ENCODE data around the gene NRXN2. TPM values are rescaled to one million over a fixed set of nuclear protein-coding genes. Genes with fewer than 3 reads are reported as not detected.

Gene NRXN2
- polyA plus RNA-seq, 3 donors = 0.07 TPM; not detected in 2

DNA sequence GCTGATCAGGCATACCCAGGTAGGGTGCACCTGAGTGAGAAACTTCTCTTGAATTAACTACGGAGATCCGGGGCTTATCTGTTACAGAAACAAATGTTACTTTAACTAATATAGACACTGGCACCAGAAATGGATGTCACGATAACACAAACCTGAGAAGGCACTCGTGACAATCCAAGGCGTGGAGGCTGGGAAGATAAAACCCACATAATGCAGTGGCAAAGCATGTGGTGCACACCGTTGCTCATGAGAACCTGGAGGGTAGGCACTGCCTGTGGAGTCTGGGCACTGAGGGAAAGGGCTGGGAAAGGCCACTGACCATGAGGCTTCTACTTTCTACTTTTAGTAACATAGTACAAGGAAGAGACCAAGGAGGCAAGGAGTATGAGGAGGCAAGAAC is 109.3 kb downstream of the NRXN2 start:
- no peak overlapping the region for H3K27ac Mint-ChIP-seq
- H3K4me1 Mint-ChIP-seq = peaks cover 23% of the 10 kb centered on the region
- no peak overlapping the region for H3K27ac ChIP-seq (ENCODE audit: low read depth in 1 of 2, low read length in 2 of 2)
- no peak for DNase-seq
- no peaks in the 10 kb centered on the region for H3K27me3 ChIP-seq (ENCODE audit: control insufficient read depth in 2 of 2, insufficient read depth in 2 of 2, low read length in 2 of 2)
- TF ChIP-seq, protein P1, sequence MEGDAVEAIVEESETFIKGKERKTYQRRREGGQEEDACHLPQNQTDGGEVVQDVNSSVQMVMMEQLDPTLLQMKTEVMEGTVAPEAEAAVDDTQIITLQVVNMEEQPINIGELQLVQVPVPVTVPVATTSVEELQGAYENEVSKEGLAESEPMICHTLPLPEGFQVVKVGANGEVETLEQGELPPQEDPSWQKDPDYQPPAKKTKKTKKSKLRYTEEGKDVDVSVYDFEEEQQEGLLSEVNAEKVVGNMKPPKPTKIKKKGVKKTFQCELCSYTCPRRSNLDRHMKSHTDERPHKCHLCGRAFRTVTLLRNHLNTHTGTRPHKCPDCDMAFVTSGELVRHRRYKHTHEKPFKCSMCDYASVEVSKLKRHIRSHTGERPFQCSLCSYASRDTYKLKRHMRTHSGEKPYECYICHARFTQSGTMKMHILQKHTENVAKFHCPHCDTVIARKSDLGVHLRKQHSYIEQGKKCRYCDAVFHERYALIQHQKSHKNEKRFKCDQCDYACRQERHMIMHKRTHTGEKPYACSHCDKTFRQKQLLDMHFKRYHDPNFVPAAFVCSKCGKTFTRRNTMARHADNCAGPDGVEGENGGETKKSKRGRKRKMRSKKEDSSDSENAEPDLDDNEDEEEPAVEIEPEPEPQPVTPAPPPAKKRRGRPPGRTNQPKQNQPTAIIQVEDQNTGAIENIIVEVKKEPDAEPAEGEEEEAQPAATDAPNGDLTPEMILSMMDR (IDR thresholded peaks at IDR 0.05) = no peak
- H3K36me3 Mint-ChIP-seq = no peaks in the 10 kb centered on the region
- intact Hi-C loops (cut with micrococcal nuclease) = no loop called here
- H3K4me3 ChIP-seq (replicated peaks in 1 of 3; ENCODE audit: low read depth in 2 of 3, low read length in 3 of 3) = no peak overlapping the region
- no peak overlapping the region for H3K4me3 Mint-ChIP-seq
- no peaks in the 10 kb centered on the region for H3K9me3 Mint-ChIP-seq
- no peaks in the 10 kb centered on the region for H3K79me2 ChIP-seq (ENCODE audit: insufficient read depth, low read length)
- H3K9ac ChIP-seq (ENCODE audit: insufficient read depth, low read length, poor library complexity, severe bottlenecking) = no peak overlapping the region
- no peaks in the 10 kb centered on the region for H3K9me3 ChIP-seq (replicated peaks in 1 of 2; ENCODE audit: control insufficient read depth in 1 of 2, insufficient read depth in 1 of 2, low read length in 2 of 2)
- no peaks in the 10 kb centered on the region for H3K36me3 ChIP-seq (replicated peaks in 1 of 2; ENCODE audit: control insufficient read depth in 1 of 2, insufficient read depth in 2 of 2, low read length in 2 of 2)
- H4K20me1 ChIP-seq (ENCODE audit: insufficient read depth, low read length) = no peaks in the 10 kb centered on the region
- peaks cover 3 to 4% (median 4%) of the 10 kb centered on the region in 3 donors for H3K27me3 Mint-ChIP-seq (ENCODE audit: low read depth in 3 of 3)
- no peak overlapping the region for H2AFZ ChIP-seq (ENCODE audit: insufficient read depth, low read depth, low read length, poor library complexity, severe bottlenecking)
- peaks cover 14 to 16% of the 10 kb centered on the region in 2 donors for H3K4me1 ChIP-seq (ENCODE audit: control insufficient read depth in 1 of 2, insufficient read depth in 2 of 2, low read length in 2 of 2)
- WGBS (ENCODE audit: insufficient coverage) = 92% methylated on average over 6 of the region's 6 CpGs
- no peak overlapping the region for H3K4me2 ChIP-seq (replicated peaks; ENCODE audit: extremely low read depth, low read length, poor library complexity, severe bottlenecking)

DNA sequence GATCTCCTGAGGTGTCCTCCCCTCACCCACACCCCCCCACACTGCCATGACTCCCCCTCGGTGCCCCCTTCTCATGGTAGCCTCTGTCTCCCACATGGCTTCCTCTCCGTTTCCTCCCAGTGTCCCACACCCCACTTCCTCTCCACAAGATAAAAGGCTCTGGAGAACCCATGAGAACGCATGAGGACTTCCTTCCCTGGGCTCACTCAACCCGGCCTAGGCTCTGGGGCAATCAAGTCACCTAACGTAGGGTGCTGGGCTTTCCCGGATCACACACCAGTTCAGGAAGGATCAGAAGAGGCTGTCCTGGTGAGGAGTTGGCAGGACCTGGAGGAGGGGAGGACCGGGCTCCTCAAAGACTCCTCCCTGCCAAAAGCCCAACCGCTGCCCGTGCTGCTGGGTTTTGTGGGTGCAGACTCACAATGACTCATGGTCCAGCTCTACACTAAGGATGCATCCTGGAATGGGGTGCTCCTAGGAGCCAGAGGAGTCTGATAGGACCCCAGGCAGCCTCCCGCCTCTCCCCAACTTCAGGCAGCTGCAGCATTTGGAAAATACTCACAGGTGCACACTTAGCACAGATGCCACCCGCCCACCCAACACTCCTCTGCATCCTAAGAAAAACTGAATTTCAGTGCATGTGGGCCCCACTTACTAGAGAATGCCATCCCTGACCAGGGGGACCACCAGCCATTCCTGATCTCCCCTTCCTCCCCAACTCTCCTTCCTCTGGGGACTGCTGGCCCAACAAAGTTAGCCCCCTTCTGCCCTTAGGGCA is 110.9 kb downstream of the NRXN2 start:
- Mint-ChIP-seq H3K27ac (peak overlapping the region in 4 of 7 donors; percentile 46 to 80 (median 56)), H3K9me3 (no peaks in the 10 kb centered on the region), H3K36me3 (no peaks in the 10 kb centered on the region), H3K4me1 (peaks cover 24% of the 10 kb centered on the region), H3K27me3 (ENCODE audit: low read depth in 3 of 3) (peaks cover 3 to 5% (median 5%) of the 10 kb centered on the region in 3 donors), H3K4me3 (peak overlapping the region in 1 of 2 donors; percentile 76)
- Histone ChIP-seq H3K27ac (ENCODE audit: low read depth in 1 of 2, low read length in 2 of 2) (no peak overlapping the region), H3K27me3 (ENCODE audit: control insufficient read depth in 2 of 2, insufficient read depth in 2 of 2, low read length in 2 of 2) (no peaks in the 10 kb centered on the region), H3K9me3 (replicated peaks in 1 of 2; ENCODE audit: control insufficient read depth in 1 of 2, insufficient read depth in 1 of 2, low read length in 2 of 2) (no peaks in the 10 kb centered on the region), H3K79me2 (ENCODE audit: insufficient read depth, low read length) (no peaks in the 10 kb centered on the region), H3K9ac (ENCODE audit: insufficient read depth, low read length, poor library complexity, severe bottlenecking) (no peak overlapping the region), H3K4me3 (replicated peaks in 1 of 3; ENCODE audit: low read depth in 2 of 3, low read length in 3 of 3) (no peak overlapping the region), H3K36me3 (replicated peaks in 1 of 2; ENCODE audit: control insufficient read depth in 1 of 2, insufficient read depth in 2 of 2, low read length in 2 of 2) (no peaks in the 10 kb centered on the region), H3K4me1 (ENCODE audit: control insufficient read depth in 1 of 2, insufficient read depth in 2 of 2, low read length in 2 of 2) (peaks cover 14 to 16% of the 10 kb centered on the region in 2 donors), H3K4me2 (replicated peaks; ENCODE audit: extremely low read depth, low read length, poor library complexity, severe bottlenecking) (peak overlapping the region; percentile 40), H2AFZ (ENCODE audit: insufficient read depth, low read depth, low read length, poor library complexity, severe bottlenecking) (peak overlapping the region; percentile 72), H4K20me1 (ENCODE audit: insufficient read depth, low read length) (no peaks in the 10 kb centered on the region)
- 29% methylated on average over 7 of the region's 11 CpGs for WGBS (ENCODE audit: insufficient coverage)
- TF ChIP-seq, protein P1 (IDR thresholded peaks at IDR 0.05) = no peak
- peak; percentile 23 to 64 (median 36) for DNase-seq
- intact Hi-C loops (cut with micrococcal nuclease) = no loop called here
